K562 (cell line): ENCODE measurements around the gene SLC22A23. TPM values are rescaled to one million over a fixed set of nuclear protein-coding genes. Genes with fewer than 3 reads are reported as not detected.

ENCODE experiments used
- ATAC-seq: fragments of 200-7000 bp; cut with Tn5 transposase; 3 replicates; pipeline ENCODE4 v1.9.1; 2020; ENCODE audit warnings: moderate library complexity
- BruUV-seq: library from RNA; stranded (reverse); fragments of 400-500 nt; replicated peaks from 2 replicates; lab custom pipeline; 2021; lab: Mats Ljungman, UMichigan
- CTCF ChIA-PET: fragments of 300-600 bp; formaldehyde crosslinking; extraction: SDS; loops from one replicate; lab custom pipeline; 2021; ENCODE audit warnings: low intra/inter-chr PET ratio; lab: Yijun Ruan, JAX
- POLR2A ChIA-PET: fragments of 300-600, 350-650 bp; sonication (Branson Sonifier 250); formaldehyde crosslinking; extraction: SDS; loops from one replicate; lab custom pipeline; 2021; ENCODE audit warnings: antibody characterized with exemption, inconsistent platforms; lab: Yijun Ruan, JAX
- DNase-seq, 4 experiments: peaks; one replicate each; pipeline versions ENCODE4 v3.0.0 to v3.0.0-alpha.2; 2011 to 2018; ENCODE audit warnings: low spot score in 3 of 4, mixed read lengths in 3 of 4; ENCODE audit errors: extremely low read depth in 1 of 4
- FAIRE-seq: peaks from 2 replicates; lab custom pipeline; 2011; peaks lifted over from hg19 to GRCh38; lab: Jason Lieb, UNC
- H2AFZ ChIP-seq: 2 replicates; pipeline ENCODE4 v1.6.0; 2011; ENCODE audit warnings: low read depth, low read length, control low read depth, inconsistent platforms
- H3K27ac ChIP-seq: fragments of 200-600 bp; 3 replicates; pipeline ENCODE4 v1.8.0; 2011; ENCODE audit warnings: low read depth, mild to moderate bottlenecking, control low read depth, inconsistent platforms, low read length, moderate library complexity, mixed read lengths; ENCODE audit errors: extremely low read depth
- H3K27me3 ChIP-seq, 2 experiments: fragments of 300-600 bp in 1 of 2; 2 replicates in 1 of 2; 3 replicates in 1 of 2; pipeline versions ENCODE4 v1.6.0 to v1.8.0; 2011; ENCODE audit warnings: inconsistent platforms in 2 of 2, low read length in 2 of 2, mild to moderate bottlenecking in 1 of 2, mixed read lengths in 1 of 2, moderate library complexity in 1 of 2; ENCODE audit not compliant: control insufficient read depth in 2 of 2, insufficient read depth in 2 of 2
- H3K36me3 ChIP-seq: fragments of 300-600 bp; 3 replicates; pipeline ENCODE4 v1.8.0; 2011; ENCODE audit warnings: mild to moderate bottlenecking, low read length, inconsistent platforms; ENCODE audit not compliant: control insufficient read depth, insufficient read depth
- H3K4me1 ChIP-seq, 2 experiments: fragments of 200-600 bp in 1 of 2; replicated peaks in 1 of 2; 2 replicates in 1 of 2; 3 replicates in 1 of 2; pipeline versions ENCODE4 v1.5.1 to v1.8.0; 2011; ENCODE audit warnings: inconsistent platforms in 2 of 2, low read length in 2 of 2, mild to moderate bottlenecking in 1 of 2, mixed read lengths in 1 of 2, moderate library complexity in 1 of 2; ENCODE audit not compliant: control insufficient read depth in 2 of 2, insufficient read depth in 2 of 2
- H3K4me2 ChIP-seq: 2 replicates; pipeline ENCODE4 v1.6.1; 2011; ENCODE audit warnings: low read length, control low read depth, inconsistent platforms, mixed read lengths; ENCODE audit not compliant: insufficient read depth
- H3K4me3 ChIP-seq: fragments of 200-600 bp; sonication (generic), shearing (Covaris generic); 2 replicates; pipeline ENCODE4 v1.5.1; 2016; ENCODE audit warnings: control low read depth, inconsistent platforms
- H3K79me2 ChIP-seq: fragments of 200-600 bp; 3 replicates; pipeline ENCODE4 v1.8.0; 2011; ENCODE audit warnings: low read length, inconsistent platforms; ENCODE audit not compliant: control insufficient read depth, insufficient read depth
- H3K9ac ChIP-seq, 2 experiments: 2 replicates each; pipeline versions ENCODE4 v1.6.0 to v1.6.1; 2011; ENCODE audit warnings: low read depth in 2 of 2, low read length in 2 of 2, control low read depth in 1 of 2, inconsistent platforms in 1 of 2, mild to moderate bottlenecking in 1 of 2, mixed read lengths in 1 of 2; ENCODE audit not compliant: insufficient read depth in 1 of 2
- H3K9me1 ChIP-seq: one replicate; pipeline ENCODE4 v1.6.0; 2011; ENCODE audit warnings: inconsistent platforms, mild to moderate bottlenecking, low read length, moderate library complexity; ENCODE audit not compliant: control insufficient read depth, insufficient read depth
- H3K9me3 ChIP-seq: replicated peaks from 2 replicates; pipeline ENCODE4 v1.5.1; 2011; ENCODE audit warnings: low read depth, low read length, inconsistent platforms; ENCODE audit not compliant: control insufficient read depth, insufficient read depth
- H4K20me1 ChIP-seq: replicated peaks from 2 replicates; pipeline ENCODE4 v1.6.1; 2011; ENCODE audit warnings: low read length, inconsistent platforms, mixed read lengths; ENCODE audit not compliant: control insufficient read depth, insufficient read depth
- MXD1 ChIP-seq: fragments of 250-450 bp; sonication (Bioruptor Pico); IDR thresholded peaks from 2 replicates; pipeline ENCODE4 v1.8.0; 2021; ENCODE audit warnings: borderline replicate concordance, mild to moderate bottlenecking, moderate library complexity; ENCODE audit not compliant: poor library complexity, severe bottlenecking
- RBM25 ChIP-seq: fragments of 200-400 bp; formaldehyde crosslinking; IDR thresholded peaks from 2 replicates; pipeline ENCODE4 v1.6.1; 2018; ENCODE audit warnings: low read length, low read depth, moderate library complexity; ENCODE audit not compliant: severe bottlenecking
- RCOR1 ChIP-seq, 2 experiments: IDR thresholded peaks; 2 replicates each; pipeline ENCODE4 v1.6.1; 2012; ENCODE audit warnings: low read depth in 2 of 2, low read length in 2 of 2, borderline replicate concordance in 1 of 2, improper control_type of control experiment in 1 of 2
- ZNF239 ChIP-seq: fragments of 250-450 bp; sonication (Bioruptor Pico); IDR thresholded peaks from 2 replicates; pipeline ENCODE4 v1.4.0; 2020; ENCODE audit warnings: mild to moderate bottlenecking
- ZNF699 ChIP-seq: fragments of 250-450 bp; sonication (Bioruptor Pico); IDR thresholded peaks from 2 replicates; pipeline ENCODE4 v1.8.0; 2021; ENCODE audit warnings: mild to moderate bottlenecking, moderate library complexity; ENCODE audit not compliant: insufficient replicate concordance
- WGBS: fragments of 100-300 bp; shearing (Covaris generic); methylation state at CpG from one replicate; pipeline ENCODE4 v1.1.6; 2016; ENCODE audit warnings: low coverage, mixed read lengths; ENCODE audit not compliant: insufficient coverage; ENCODE audit errors: missing lambda C conversion rate; 5-methylcytosine and 5-hydroxymethylcytosine counted together
- in situ Hi-C: fragments of 300-500 bp; cut with MboI; formaldehyde crosslinking; loops from 4 replicates; pipeline ENCODE4 v1.15.0; 2018; ENCODE audit warnings: inconsistent platforms, mixed read lengths
- intact Hi-C: fragments of 100-400 bp; cut with micrococcal nuclease; formaldehyde crosslinking; loops from 2 replicates; pipeline ENCODE4 v1.14.2; 2022
- polyA plus RNA-seq, 8 experiments: library from polyadenylated mRNA; depleted of rRNA in 4 of 8; stranded (reverse) in 5 of 8; unstranded in 3 of 8; fragments of >200 nt; fragmentation: Nextera tagmentation in 2 of 8; fragmentation: Illumina TruSeq in 1 of 8; extraction: Ambion mirVana in 2 of 8; extraction: Trizol in 1 of 8; gene quantifications; 2 replicates each; pipeline versions ENCODE4 v1.2.1 to v1.2.3, GENCODE V29; 2011 to 2014; ENCODE audit warnings: inconsistent platforms in 1 of 8, missing spikeins in 1 of 8
- total RNA-seq, 7 experiments: library from RNA; depleted of rRNA in 6 of 7; stranded (reverse); fragments of >200 nt in 6 of 7; fragmentation: Illumina TruSeq in 2 of 7; extraction: Trizol in 2 of 7; gene quantifications; 2 replicates each; pipeline versions ENCODE4 v1.2.1 to v1.2.3, GENCODE V29; 2011 to 2021; ENCODE audit warnings: low replicate concordance in 1 of 7

SLC22A23 gene
- total and polyA plus RNA-seq, 9 of the 15 experiments (the other 6 are each of a cell fraction or from before 2014, with no cell fraction given) = 0.30 to 8.7 (median 2.5) TPM

GRCh38 chr6:3428700-3429099 lies 28.1 kb downstream of the SLC22A23 start:
- ChIA-PET CTCF (no interaction called here), POLR2A (interaction anchor here (1.0 to 1.9 kb wide), 2 partner anchors 14 to 26 kb away, joined by 3 to 13 read pairs; no protein-coding TSS in a partner anchor)
- peak; percentile 46 for FAIRE-seq
- no peak for DNase-seq
- TF ChIP-seq RCOR1 (IDR thresholded peaks at IDR 0.05; ENCODE audit: borderline replicate concordance in 1 of 2, low read depth in 2 of 2, low read length in 2 of 2) (no peak), MXD1 (no peak), ZNF239 (CRISPR knock-in tag) (peak; percentile 87), ZNF699 (no peak), RBM25 (peak; percentile 67)
- Histone ChIP-seq H3K4me3 (no peak overlapping the region), H3K4me1 (peaks cover 0 to 7% of the 10 kb centered on the region in 2 experiments; a peak in 2 of 5 replicates), H3K27ac (no peak overlapping the region), H3K9ac (no peak overlapping the region), H2AFZ (no peak overlapping the region), H3K9me1 (peaks cover 4% of the 10 kb centered on the region), H3K4me2 (no peak overlapping the region), H3K27me3 (no peaks in the 10 kb centered on the region), H3K79me2 (no peaks in the 10 kb centered on the region), H3K9me3 (no peaks in the 10 kb centered on the region), H3K36me3 (no peaks in the 10 kb centered on the region), H4K20me1 (peaks cover 10% of the 10 kb centered on the region; the same call in 1 of the 2 replicates)
- in situ Hi-C loops = no loop called here
- WGBS = 33% methylated on average over 3 of the region's 3 CpGs
- BruUV-seq = no TSS peak
- intact Hi-C loops = no loop called here
- ATAC-seq = no peak
